Stimulated activated CD4-positive, alpha-beta T cell treated with anti-CD3 and anti-CD28 coated beads, Interleukin-15, amount 100 ng/mL, for 48 hours (primary cell): ENCODE measurements around the gene DMRTA1.
"Not testable (repeated sequence)": the region's sequence is repeated elsewhere in the genome, so short reads cannot be mapped to it uniquely, and the experiment has no call there.

Source experiments
- DNase-seq, 2 donors: peaks; one replicate each; pipeline ENCODE4 v3.0.0-alpha.2; 2020; ENCODE audit warnings: low read depth in 2 of 2

Gene DMRTA1, protein sequence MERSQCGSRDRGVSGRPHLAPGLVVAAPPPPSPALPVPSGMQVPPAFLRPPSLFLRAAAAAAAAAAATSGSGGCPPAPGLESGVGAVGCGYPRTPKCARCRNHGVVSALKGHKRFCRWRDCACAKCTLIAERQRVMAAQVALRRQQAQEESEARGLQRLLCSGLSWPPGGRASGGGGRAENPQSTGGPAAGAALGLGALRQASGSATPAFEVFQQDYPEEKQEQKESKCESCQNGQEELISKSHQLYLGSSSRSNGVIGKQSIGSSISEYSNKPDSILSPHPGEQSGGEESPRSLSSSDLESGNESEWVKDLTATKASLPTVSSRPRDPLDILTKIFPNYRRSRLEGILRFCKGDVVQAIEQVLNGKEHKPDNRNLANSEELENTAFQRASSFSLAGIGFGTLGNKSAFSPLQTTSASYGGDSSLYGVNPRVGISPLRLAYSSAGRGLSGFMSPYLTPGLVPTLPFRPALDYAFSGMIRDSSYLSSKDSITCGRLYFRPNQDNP

DNA sequence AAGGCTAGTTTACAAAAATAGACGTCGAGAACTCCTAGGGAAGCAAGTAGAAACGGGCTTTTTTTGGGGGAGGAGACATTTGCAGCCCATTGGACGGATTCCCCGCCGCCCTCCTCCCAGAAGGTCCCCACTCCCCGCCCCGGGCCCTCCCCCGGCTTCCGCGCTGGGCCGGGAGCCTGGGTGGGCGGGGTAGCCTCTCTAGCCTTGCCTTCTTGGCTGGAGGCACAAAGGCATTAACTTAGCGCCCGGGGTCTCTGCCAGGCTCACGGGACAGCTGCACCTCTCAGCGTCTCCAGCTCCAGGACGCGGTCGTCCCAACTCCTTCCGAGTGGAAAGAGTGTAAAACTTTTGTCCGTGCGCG lies at the start of gene DMRTA1:
TSS of gene DMRTA1 (plus strand) at position 236 of the 361 bp plus-strand sequence. CDS start 242 bp downstream, outside the sequence.
- DNase-seq: no peak

DNA sequence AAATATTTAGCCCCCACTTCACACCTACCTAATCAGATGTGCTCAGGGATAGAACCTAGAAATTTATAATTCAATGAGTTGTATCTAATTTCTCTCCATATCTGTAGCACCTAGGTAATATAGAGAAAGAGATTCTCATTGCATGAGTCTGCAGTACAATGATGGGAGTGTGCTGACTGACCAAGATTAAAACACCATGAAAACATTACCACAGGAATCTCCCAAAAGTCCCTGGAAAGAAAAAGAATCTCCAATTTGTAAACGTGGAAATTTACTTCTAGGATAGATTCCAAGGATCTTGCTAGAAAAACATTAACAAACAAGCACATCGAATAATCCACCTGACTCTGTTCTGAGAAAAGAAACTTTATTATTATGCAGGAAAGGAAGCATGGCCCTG lies 45.0 kb upstream of the DMRTA1 start:
- DNase-seq: no peak

DNA sequence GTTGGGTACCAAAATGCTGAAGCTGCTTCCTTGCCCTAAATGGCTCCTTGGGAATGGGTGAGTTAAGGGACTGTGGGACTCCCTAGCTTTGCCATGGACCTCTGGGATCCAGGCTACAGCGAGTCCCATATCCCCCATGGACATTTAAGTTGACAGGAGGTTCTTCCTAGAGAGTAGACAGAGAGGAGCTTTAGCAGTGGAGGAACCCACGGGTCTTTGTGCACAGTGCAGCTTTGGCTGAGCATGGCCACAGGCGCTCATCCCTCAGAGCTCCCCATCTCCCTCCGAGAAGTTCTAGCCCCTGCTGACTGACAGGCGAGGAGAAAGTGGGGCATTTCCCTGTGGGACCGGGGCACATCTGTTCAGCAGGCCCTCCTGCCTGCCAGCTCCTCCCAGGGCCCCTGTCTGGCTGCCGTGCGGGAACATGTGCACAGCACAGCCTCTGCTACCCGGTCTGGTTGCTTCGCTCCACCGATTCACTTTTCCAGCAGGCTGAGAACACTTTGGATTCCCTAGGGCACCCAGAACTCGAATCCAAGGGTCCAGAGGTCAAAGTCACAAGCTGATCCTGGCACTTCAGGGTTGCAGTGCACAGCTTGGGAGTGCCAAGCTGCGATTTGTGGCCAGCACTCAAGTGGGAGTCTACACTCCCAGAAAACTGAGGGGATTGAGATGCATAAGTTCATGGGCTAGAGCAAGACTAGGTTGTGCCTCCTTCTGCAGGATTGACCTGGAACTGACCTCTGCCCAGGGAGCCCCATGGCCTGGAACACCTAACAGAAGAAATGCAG lies 40.6 kb upstream of the DMRTA1 start:
- no peak for DNase-seq

DNA sequence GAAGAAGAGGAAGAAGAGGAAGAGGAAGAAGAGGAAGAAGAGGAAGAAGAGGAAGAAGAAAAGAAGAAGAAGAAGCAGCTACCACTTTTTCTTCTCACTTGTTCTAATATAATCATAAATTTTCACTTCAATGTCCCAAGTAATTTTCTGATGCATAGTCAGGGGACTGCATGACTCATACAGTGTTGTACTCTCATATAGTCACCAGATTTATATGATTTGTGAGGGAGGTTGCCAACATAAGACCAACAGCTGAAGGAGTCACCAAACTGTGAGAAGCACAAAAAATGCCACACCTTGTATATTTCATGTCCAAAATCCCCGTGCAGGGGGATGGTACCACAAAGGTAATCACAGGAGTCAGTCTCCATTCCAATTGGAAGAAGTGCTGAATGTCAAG lies 32.7 kb upstream of the DMRTA1 start:
- no peak for DNase-seq

DNA sequence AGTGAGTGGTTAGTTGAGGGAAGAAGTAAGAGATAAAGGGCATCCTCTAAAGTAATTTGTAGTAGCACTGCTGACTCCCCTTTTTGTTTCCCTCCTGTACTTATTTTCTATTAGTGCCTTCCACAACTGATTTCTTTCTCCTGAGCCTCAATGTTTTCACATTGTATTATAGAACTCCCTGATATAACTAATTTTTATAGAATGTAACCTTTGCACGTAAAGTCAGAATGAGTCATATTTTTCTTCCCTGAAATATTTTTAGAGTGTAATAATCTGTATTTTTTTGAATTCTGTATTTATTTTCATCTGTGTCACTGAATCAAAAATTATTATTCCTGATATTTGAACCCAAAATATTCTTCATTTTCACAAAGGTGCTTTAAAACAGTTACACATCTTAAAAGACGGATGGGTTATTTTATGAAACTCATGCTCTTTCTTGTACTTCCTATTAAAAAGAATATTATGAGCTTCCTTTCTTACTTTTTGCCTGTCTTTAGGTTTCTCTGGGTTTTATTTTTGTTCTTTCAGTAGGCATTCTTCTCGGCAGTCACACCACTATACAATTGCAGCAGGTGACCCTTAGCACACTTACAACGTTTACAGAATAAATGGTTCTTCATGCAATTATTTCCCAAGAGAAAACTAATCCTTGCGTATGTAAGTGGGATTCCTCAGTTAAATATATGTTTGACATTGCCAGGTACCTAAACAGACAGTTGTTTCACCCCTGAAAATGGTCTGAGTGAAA lies 30.5 kb upstream of the DMRTA1 start:
- no peak for DNase-seq

DNA sequence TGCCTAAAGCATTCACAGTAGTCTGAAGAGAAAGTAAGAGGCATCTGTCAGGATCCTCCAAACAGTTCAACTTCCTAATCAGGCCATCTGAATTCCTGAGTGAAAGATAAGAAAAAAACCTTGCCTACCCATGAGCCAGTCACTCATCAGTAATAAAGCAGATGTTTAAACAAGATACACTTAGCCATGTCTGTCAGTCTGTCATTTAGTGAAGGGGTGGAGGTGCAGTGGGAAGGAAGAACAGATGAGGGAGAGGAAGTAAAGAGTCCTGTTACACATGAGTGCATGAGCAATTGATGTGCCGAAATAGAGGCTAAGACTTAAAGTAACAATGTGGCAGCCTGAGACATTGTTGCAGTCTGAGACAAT lies 29.9 kb upstream of the DMRTA1 start:
- DNase-seq: no peak

DNA sequence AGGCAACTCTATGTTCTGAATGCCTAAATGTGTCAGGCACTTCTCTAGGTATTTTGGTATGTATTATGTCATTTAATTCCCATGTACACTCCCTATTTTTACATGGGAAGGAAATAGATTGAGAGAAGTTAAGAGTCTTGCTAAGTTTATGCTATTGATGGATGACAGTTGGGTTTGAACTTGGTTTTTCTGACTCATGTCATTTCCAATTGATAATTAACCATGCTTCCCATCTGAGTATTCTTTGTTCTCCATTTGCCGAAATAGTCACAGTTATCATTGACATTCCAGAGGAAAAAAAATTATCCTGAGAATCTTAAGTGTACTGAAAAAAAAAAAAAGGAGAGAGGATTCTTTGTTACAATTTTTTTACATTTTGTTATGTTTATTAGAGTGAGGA lies 23.1 kb upstream of the DMRTA1 start:
- no peak for DNase-seq

DNA sequence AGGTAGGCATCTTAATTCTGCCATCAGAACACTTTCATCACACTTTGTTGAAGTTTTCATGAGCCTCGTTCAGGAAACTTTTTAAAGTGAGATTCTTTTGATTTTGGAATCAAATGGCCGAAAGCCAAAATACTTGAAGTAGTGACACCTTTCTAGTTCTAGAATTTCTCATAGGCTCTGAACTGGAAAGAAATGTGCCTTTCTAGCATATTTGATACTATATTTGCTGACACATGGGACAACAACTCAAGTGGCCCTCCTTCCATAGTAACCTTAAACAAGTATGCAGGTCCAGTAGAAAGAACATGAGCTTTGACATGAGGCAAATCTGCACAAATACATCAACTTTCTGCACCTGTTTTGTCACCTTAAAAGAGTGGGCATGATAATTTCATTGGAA lies 22.0 kb upstream of the DMRTA1 start:
- no peak for DNase-seq

DNA sequence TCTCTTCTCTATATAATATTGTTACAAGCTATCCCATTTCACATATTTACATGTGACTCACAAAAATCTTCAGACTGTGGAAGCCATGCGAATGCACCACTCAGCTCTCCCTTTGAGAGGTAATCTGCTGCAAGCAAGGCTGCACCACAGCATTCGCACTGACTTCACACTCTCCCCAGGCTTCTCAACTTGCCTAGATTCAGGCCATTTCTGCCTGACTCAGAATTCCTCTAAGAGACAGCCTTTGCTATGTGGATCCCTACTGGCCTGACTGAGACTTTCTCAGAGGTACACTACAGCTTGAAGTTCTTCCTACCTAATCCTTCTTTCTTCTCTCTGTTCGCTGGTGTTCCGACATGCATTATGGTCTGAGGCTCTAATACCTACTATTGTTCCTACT lies 21.1 kb upstream of the DMRTA1 start:
- no peak for DNase-seq

DNA sequence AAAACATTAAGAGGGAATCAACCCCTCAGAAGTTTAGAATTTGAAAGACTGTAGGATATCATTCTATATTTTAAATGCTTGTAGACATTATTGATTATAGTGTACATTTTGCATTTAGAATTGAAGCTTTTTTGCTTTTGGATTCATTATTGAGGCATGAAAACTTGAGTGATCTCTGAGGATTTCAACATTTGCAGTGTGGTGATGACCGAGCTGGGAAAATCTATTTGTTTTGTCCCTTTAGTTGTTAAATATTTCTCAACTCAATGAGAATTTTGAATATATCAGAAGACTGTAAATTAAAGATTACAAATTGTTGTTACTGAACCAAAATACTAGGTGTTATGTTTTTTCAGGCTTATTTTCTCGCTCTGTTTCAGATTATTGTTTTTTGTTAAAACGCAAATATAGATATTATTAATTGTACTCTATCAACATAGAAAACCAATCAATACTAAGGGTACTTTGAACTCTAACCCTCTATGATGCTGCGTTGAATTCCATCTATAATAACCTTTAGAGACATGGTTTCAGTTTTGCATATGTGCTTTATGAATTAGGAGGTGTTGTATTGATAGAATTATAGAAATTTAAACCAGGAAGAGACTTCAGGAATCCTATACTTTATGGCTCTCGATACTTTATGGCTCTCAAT lies 19.3 kb upstream of the DMRTA1 start:
- DNase-seq: no peak

DNA sequence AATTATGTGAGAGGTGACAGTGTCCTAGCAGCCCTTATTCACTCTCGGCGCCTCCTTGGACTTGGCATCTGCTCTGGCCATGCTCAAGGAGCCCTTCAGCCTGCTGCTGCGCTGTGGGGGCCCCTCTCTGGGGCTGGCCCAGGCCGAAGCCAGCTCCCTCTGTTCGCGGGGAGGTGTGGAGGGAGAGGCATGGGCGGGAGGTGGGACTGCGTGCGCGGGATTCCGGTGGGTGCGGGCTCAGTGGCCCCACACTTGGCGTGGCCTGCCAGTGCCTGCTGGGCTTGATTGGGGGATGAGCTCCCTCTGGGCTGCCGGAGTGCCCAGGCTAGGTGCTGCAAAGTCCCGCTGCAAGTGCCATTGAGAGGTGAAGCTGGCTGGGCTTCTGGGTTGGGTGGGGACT lies 12.9 kb upstream of the DMRTA1 start:
- no peak for DNase-seq

DNA sequence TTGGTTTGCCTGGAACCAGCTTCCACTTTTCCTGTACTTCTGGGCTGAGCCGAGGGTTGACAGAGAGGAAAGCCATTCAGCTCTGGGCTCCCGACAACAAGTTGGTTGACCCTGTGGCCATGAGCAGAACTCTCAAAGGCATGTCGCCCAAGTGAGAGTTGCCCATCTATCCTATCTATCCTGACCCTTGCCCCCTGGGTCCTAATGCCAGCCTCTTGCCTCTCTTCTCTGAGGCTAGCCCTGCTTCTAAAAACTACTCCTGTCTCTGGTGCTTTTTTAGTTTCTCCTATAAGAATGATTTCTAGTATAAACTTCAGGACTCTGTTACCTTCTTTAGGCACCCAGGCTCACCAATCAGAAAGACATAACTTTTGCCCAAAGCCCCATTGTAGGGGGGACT lies 11.4 kb upstream of the DMRTA1 start:
- DNase-seq: not testable (repeated sequence)

DNA sequence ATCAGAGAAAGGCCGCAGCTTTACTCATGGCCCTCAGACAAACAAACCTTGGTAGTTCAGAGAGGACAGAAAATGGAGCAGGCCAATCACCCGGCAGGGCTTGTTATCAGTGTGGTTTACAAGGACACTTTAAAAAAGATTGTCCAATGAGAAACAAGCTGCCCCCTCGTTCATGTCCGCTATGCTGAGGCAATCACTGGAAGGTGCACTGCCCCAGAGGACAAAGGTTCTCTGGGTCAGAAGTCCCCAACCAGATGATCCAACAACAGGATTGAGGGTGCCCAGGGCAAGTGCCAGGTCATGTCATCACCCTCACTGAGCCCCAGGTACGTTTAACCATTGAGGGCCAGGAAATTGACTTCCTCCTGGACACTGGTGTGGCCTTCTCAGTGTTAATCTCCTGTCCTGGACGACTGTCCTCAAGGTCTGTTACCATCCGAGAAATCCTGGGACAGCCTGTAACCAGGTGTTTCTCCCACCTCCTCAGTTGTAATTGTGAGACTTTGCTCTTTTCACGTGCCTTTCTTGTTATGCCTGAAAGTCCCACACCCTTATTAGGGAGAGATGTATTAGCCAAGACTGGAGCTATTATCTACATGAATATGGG lies 9.1 kb upstream of the DMRTA1 start:
- DNase-seq: not testable (repeated sequence)

DNA sequence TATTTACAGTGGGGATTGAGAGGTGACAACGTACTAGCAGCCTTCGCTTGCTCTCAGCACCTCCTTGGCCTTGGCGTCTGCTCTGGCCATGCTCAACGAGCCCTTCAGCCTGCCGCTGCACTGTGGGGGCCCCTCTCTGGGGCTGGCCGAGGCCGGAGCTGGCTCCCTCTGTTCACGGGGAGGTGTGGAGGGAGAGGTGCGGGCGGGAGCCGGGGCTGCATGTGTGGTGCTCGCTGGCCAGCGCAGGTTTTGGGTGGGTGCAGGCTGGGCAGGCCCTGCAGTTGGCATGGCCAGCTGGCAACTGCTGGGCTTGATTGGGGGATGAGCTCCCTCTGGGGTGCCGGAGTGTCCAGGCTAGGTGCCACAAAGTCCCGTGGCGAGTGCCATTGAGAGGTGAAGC lies 5.8 kb upstream of the DMRTA1 start:
- no peak for DNase-seq

DNA sequence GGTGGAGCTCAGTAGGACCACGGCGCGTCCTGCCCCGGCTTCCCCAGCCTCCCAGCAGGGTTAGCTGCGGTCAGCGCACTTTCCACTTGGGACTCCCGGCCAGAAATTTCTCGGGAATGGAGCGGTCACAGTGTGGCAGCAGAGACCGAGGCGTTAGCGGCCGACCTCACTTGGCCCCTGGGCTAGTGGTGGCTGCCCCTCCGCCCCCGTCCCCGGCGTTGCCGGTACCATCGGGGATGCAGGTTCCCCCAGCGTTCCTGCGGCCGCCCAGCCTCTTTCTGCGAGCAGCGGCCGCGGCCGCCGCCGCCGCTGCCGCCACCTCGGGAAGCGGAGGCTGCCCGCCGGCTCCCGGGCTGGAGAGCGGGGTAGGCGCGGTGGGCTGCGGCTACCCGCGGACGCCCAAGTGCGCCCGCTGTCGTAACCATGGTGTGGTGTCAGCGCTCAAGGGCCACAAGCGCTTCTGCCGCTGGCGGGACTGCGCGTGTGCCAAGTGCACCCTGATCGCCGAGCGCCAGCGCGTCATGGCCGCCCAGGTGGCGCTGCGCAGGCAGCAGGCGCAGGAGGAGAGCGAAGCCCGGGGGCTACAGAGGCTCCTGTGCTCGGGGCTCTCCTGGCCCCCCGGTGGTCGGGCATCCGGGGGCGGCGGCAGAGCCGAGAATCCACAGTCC lies 460 bp downstream of the DMRTA1 start:
- DNase-seq: peak; percentile 7 to 12

DNA sequence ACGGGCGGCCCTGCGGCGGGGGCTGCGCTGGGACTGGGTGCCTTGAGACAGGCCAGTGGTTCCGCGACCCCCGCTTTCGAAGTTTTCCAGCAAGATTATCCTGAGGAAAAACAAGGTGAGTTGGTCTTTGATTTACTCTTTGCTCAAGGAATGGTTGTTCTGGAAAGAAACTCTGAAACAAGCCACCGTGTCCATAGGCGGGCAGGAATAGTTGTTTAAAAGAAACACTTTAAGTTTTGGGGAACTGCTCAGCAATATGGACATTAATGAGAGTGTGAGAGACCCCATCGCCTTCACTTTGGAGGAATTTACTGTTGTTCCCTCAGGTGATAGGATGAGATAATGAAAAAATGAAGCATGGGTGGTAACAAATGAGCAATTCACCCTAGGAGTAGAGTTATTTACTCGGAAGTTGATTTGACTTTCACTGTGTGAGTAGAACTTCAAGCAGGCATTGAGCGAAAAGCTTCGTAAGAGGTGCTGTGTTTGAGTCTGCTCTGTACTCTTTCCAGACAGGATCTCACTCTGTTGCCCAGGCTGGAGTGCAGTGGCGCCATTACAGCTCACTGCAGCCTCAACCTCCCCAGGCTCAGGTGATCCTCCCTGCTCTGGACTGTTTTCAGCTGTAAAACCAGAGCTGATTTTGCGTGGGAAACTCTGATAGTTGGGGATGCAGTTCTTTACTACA lies 1.1 kb downstream of the DMRTA1 start:
- no peak for DNase-seq

DNA sequence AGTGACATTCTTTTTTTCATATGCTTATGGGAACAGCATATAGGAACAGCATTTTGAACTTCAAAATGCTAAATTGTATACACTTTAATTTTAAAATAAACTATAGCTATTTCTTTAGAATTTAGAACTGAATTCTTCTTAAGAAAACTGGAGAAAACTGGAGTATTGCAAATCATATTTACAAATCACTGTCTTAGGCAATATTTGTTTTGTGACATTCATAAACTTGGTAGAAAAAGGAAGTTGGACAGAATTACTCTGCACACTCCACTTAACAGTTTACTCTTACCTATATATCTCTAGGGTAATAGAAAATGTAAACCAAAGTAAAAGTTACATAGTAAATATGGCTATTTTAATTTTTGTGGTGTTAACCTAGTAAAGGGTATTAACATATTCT lies 3.1 kb downstream of the DMRTA1 start:
- no peak for DNase-seq

DNA sequence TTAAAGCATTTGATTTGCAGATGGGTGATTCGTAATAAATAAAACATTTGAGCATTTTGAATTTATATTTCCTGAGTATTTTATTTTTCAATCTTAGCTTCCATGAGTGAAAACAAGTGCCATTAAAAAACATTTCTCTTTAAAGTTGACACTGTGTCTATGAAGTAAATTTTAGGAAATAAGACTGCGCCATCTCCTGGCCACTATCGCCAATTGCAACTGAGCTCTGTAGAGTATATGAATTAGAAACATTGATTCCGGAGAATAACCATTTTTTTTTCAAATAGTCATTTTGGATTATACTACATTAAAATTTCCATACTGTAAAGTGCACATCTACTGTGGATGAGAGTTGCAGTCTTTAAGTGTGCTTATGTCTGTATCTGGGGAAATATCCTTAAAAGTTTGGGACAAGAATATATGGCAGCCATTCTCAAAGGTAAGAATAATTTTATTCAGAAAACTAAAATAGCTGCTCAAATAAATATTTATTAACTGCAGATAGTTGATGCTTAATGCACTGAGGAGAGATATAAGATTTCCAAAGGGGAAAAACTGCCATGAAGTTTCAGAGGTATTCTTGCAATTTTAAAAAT lies 5.9 kb downstream of the DMRTA1 start:
- peak in 1 of 2 donors; percentile 22 for DNase-seq

DNA sequence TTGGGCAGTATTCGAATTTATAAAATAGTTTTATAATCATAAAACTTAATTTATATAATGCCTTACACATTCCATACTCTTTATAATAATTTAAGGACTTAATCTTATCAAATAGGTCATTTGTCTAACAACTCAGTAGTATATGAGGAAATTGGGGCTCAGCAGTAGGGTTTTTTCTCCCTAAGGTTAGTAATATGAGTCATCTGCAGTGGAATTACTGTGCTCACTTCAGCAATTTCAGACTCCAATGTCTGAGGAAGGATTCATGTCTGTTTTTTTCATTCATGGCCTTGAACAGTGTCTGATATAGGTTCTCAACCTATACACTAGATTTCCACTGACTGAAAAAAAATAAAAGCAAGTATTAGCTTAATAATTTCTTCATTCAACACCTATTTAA lies 7.4 kb downstream of the DMRTA1 start:
- DNase-seq: no peak

DNA sequence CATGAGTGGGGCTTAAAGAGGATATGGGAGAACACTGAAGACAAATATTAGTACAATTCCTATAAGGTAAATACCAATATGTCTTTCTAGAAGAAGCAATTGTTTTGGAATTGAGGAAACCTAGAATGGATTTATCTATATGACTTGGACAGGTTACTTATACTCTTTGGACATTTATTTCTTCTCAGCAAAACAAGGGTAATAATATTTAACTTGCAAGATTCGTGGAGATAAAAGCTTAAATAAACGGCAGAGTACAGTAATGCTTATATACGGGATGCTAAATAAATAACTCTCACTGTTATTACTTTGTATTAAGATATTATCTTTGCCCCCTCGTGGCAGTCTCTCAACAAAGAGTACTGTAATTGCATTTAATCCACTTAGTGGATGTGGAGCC lies 8.6 kb downstream of the DMRTA1 start:
- DNase-seq: no peak
